Subcutaneous abdominal adipose tissue (tissue), 5 donors: ENCODE measurements around the gene CT45A8.
"Not testable (repeated sequence)": the region's sequence is repeated elsewhere in the genome, so short reads cannot be mapped to it uniquely, and the experiment has no call there.

Experiments used
- H3K27ac ChIP-seq: one replicate; pipeline ENCODE4 v1.7.0; 2013; ENCODE audit warnings: low read depth, mild to moderate bottlenecking, inconsistent platforms, low read length, moderate library complexity
- H3K27me3 ChIP-seq, 5 donors: one replicate each; pipeline ENCODE4 v1.7.0; 2013; ENCODE audit warnings: low read length in 5 of 5, inconsistent platforms in 1 of 5; ENCODE audit not compliant: control insufficient read depth in 5 of 5, insufficient read depth in 4 of 5
- H3K36me3 ChIP-seq, 5 donors: one replicate each; pipeline ENCODE4 v1.7.0; 2013; ENCODE audit warnings: low read length in 5 of 5; ENCODE audit not compliant: control insufficient read depth in 5 of 5, insufficient read depth in 5 of 5
- H3K4me1 ChIP-seq, 5 donors: one replicate each; pipeline ENCODE4 v1.7.0; 2013; ENCODE audit warnings: low read length in 5 of 5, mild to moderate bottlenecking in 3 of 5, moderate library complexity in 1 of 5; ENCODE audit not compliant: control insufficient read depth in 5 of 5, insufficient read depth in 5 of 5
- H3K4me3 ChIP-seq, 5 donors: one replicate each; pipeline ENCODE4 v1.7.0; 2013; ENCODE audit warnings: low read length in 5 of 5, low read depth in 1 of 5
- H3K9ac ChIP-seq, 5 donors: one replicate each; pipeline ENCODE4 v1.7.0; 2013; ENCODE audit warnings: low read length in 5 of 5, mild to moderate bottlenecking in 4 of 5, moderate library complexity in 3 of 5
- H3K9me3 ChIP-seq, 5 donors: one replicate each; pipeline ENCODE4 v1.7.0; 2013; ENCODE audit warnings: low read length in 5 of 5; ENCODE audit not compliant: control insufficient read depth in 5 of 5
- donor health status: healthy.
- donor health status: healthy.
- donor health status: healthy.
- donor health status: healthy.
- donor health status: healthy.

The CT45A8 gene, protein sequence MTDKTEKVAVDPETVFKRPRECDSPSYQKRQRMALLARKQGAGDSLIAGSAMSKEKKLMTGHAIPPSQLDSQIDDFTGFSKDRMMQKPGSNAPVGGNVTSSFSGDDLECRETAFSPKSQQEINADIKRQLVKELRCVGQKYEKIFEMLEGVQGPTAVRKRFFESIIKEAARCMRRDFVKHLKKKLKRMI

GRCh38 chrX:135854438-135854837, at the start of gene CT45A8:
Gene CT45A8 (minus strand): TSS chrX:135854538. CDS start chrX:135850783, 3,755 bp downstream.
- not testable (repeated sequence) for H3K27me3 ChIP-seq, H3K27ac ChIP-seq, H3K36me3 ChIP-seq, H3K4me1 ChIP-seq, H3K9me3 ChIP-seq, H3K4me3 ChIP-seq, H3K9ac ChIP-seq

- Histone ChIP-seq H3K4me3 (no peak within 1 kb of the TSS), H3K9ac (no peak within 1 kb of the TSS), H3K36me3 (no peaks in the 10 kb centered on the region), H3K4me1 (no peaks in the 10 kb centered on the region), H3K27ac (no peak within 1 kb of the TSS), H3K9me3 (peaks cover 0 to 10% (median 2%) of the 10 kb centered on the region in 5 donors), H3K27me3 (peaks cover 0 to 6% (median 0%) of the 10 kb centered on the region in 5 donors)
Observed at GRCh38 chrX:135893294-135893817, 39.0 kb upstream of the CT45A8 start, which contains the start of the genes CT45A10 and SAGE1. Gene CT45A10 (minus strand): TSS chrX:135893444. CDS start chrX:135885344, 8,100 bp downstream. Gene SAGE1 (plus strand): TSS chrX:135893716. CDS start chrX:135896243, 2,527 bp downstream.

GRCh38 chrX:135892781-135893180, 38.4 kb upstream of the CT45A8 start:
- Histone ChIP-seq H3K36me3 (no peaks in the 10 kb centered on the region), H3K4me1 (no peaks in the 10 kb centered on the region), H3K4me3 (no peak overlapping the region), H3K27ac (no peak overlapping the region), H3K27me3 (peaks cover 0 to 6% (median 0%) of the 10 kb centered on the region in 5 donors), H3K9me3 (peaks cover 0 to 10% (median 2%) of the 10 kb centered on the region in 5 donors), H3K9ac (no peak overlapping the region)

DNA sequence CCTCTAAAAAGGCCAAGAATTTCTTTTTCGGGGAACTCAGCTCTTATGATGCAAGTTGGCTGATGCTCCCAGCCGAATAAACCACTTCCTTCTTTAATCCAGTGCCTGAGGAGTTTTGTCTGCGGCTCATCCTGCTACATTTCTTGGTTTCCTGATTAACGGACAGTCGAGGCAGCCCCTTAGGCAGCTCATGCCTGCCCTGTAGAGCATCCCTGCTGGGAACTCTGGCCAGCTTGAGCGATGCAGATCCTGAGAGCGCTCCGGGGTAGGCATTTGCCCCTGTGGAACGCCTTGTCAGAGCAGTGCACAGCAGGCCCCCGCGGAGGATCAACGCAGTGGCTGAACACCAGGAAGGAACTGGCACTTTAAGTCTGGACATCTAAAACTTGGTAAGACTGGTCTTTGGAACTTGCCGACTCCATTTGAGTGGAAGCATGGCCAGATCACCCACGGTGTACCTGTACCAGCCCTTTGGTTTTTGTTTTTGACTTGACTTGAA, 35.8 kb upstream of the CT45A8 start:
- H3K9ac ChIP-seq: no peak overlapping the region

GRCh38 chrX:135888976-135889375, 34.6 kb upstream of the CT45A8 start:
- not testable (repeated sequence) for H3K27me3 ChIP-seq, H3K4me1 ChIP-seq, H3K4me3 ChIP-seq, H3K9ac ChIP-seq, H3K36me3 ChIP-seq, H3K27ac ChIP-seq
- peaks cover 0 to 10% (median 2%) of the 10 kb centered on the region in 5 donors for H3K9me3 ChIP-seq

More for the DNA sequence above, 35.8 kb upstream of the CT45A8 start:
- Histone ChIP-seq H3K27ac (no peak overlapping the region), H3K9me3 (peaks cover 0 to 10% (median 2%) of the 10 kb centered on the region in 5 donors), H3K27me3 (peaks cover 0 to 2% (median 0%) of the 10 kb centered on the region in 5 donors), H3K4me1 (no peaks in the 10 kb centered on the region), H3K36me3 (no peaks in the 10 kb centered on the region), H3K4me3 (no peak overlapping the region)

GRCh38 chrX:135888230-135888629, 33.9 kb upstream of the CT45A8 start:
- not testable (repeated sequence) for H3K27me3 ChIP-seq, H3K27ac ChIP-seq, H3K9me3 ChIP-seq, H3K4me1 ChIP-seq, H3K4me3 ChIP-seq, H3K9ac ChIP-seq, H3K36me3 ChIP-seq

DNA sequence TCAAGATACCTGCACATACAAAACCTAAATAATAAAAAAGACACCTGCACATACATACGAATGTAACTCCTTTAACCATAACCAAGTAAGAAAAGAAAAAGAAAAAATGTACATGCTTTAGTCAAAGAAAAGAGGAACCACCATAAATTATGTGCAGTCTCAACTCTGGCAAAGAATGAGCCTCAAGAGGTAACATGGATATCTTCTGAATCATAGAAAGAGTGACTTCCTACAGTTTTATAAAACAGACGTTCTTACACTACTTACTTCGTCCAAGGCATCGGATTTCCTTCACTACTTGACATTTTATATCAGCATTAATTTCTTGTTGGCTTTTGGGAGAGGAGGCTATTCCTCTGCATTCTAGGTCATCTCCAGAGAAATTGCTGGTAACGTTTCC, 28.4 kb upstream of the CT45A8 start:
- not testable (repeated sequence) for H3K4me3 ChIP-seq, H3K36me3 ChIP-seq, H3K9ac ChIP-seq, H3K27ac ChIP-seq, H3K9me3 ChIP-seq, H3K4me1 ChIP-seq, H3K27me3 ChIP-seq

DNA sequence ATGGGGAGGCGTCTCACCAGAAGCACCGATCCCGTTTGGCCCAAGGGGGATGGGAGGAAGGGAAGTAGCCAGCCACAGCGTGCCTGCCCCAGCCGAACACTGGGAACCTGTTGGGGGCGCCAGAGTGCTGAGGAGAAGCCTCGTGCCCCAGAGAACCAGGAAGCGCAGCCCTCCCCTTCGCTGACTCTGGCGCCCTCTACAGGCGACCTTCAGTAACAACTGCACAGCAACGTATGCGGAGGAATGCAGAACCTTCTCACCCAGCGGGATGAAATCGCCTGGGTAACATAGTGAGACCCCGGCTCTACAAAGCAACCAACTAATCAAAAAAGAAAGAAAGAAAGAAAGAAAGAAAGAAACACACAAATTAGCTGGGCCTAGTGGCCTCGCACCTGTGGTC, 17.4 kb upstream of the CT45A8 start, which contains the start of gene CT45A9:
Gene CT45A9 (minus strand): TSS at position 101 of the 400 bp plus-strand sequence. CDS start 3,751 bp downstream, outside the sequence.
- not testable (repeated sequence) for H3K36me3 ChIP-seq, H3K27ac ChIP-seq, H3K4me3 ChIP-seq, H3K9ac ChIP-seq, H3K9me3 ChIP-seq, H3K4me1 ChIP-seq, H3K27me3 ChIP-seq

DNA sequence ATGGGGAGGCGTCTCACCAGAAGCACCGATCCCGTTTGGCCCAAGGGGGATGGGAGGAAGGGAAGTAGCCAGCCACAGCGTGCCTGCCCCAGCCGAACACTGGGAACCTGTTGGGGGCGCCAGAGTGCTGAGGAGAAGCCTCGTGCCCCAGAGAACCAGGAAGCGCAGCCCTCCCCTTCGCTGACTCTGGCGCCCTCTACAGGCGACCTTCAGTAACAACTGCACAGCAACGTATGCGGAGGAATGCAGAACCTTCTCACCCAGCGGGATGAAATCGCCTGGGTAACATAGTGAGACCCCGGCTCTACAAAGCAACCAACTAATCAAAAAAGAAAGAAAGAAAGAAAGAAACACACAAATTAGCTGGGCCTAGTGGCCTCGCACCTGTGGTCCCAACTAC, 17.2 kb downstream of the CT45A8 start, which contains the start of gene CT45A7:
Gene CT45A7 (minus strand): TSS at position 101 of the 400 bp plus-strand sequence. CDS start 3,747 bp downstream, outside the sequence.
- not testable (repeated sequence) for H3K4me1 ChIP-seq, H3K4me3 ChIP-seq, H3K27me3 ChIP-seq, H3K36me3 ChIP-seq, H3K9me3 ChIP-seq, H3K27ac ChIP-seq, H3K9ac ChIP-seq

GRCh38 chrX:135819912-135820311, 34.4 kb downstream of the CT45A8 start, which contains the start of gene CT45A2:
Gene CT45A2 (minus strand): TSS chrX:135820012. CDS start chrX:135816265, 3,747 bp downstream.
- not testable (repeated sequence) for H3K27ac ChIP-seq, H3K36me3 ChIP-seq, H3K27me3 ChIP-seq, H3K9ac ChIP-seq, H3K9me3 ChIP-seq, H3K4me3 ChIP-seq, H3K4me1 ChIP-seq
